ENCODE results near the gene BCL11B. TPM values are rescaled to one million over a fixed set of nuclear protein-coding genes. Genes with fewer than 3 reads are reported as not detected.

BCL11B gene
- total RNA-seq, 1 experiment from 2014 or later: 2.6 TPM

GRCh38 chr14:99201351-99202073 is 70.5 kb downstream of the BCL11B start:
- Histone ChIP-seq H3K4me3 (no peak overlapping the region), H3K27ac (no peak overlapping the region), H3K9me3 (replicated peaks) (no peaks in the 10 kb centered on the region), H3K36me3 (no peaks in the 10 kb centered on the region), H3K27me3 (replicated peaks) (no peaks in the 10 kb centered on the region), H3K4me1 (replicated peaks) (peaks cover 7% of the 10 kb centered on the region)
- no peak for DNase-seq (ENCODE audit: low read depth in 1 of 2, low spot score in 2 of 2)

DNA sequence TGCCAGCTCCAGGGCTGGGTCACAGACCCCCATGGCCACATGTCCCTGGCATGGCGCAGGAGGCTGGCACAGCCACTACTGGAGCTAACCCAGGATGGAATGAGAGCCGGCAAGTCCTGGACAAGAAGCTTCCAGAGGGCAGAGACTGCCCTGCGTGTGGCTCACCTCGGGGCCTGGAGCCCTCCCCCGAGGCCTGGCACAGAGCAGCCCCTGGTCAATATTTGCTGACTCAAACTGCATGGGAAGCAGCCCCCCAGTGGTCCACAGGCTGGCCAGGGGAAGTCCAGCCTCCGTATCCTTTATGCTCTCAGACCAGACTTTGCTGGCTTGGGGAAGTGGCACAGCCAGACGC is 71.4 kb downstream of the BCL11B start:
- Histone ChIP-seq H3K27ac (no peak overlapping the region), H3K4me3 (no peak overlapping the region), H3K4me1 (replicated peaks) (peaks cover 3% of the 10 kb centered on the region), H3K9me3 (replicated peaks) (no peaks in the 10 kb centered on the region), H3K36me3 (no peaks in the 10 kb centered on the region), H3K27me3 (replicated peaks) (no peaks in the 10 kb centered on the region)
- no peak for DNase-seq (ENCODE audit: low read depth in 1 of 2, low spot score in 2 of 2)

- Histone ChIP-seq H3K27ac (no peak overlapping the region), H3K9me3 (replicated peaks) (no peaks in the 10 kb centered on the region), H3K27me3 (replicated peaks) (no peaks in the 10 kb centered on the region), H3K36me3 (no peaks in the 10 kb centered on the region), H3K4me3 (no peak overlapping the region), H3K4me1 (replicated peaks) (no peaks in the 10 kb centered on the region)
- no peak for DNase-seq (ENCODE audit: low read depth in 1 of 2, low spot score in 2 of 2)
Measured at GRCh38 chr14:99199846-99200653, 71.9 kb downstream of the BCL11B start.

DNA sequence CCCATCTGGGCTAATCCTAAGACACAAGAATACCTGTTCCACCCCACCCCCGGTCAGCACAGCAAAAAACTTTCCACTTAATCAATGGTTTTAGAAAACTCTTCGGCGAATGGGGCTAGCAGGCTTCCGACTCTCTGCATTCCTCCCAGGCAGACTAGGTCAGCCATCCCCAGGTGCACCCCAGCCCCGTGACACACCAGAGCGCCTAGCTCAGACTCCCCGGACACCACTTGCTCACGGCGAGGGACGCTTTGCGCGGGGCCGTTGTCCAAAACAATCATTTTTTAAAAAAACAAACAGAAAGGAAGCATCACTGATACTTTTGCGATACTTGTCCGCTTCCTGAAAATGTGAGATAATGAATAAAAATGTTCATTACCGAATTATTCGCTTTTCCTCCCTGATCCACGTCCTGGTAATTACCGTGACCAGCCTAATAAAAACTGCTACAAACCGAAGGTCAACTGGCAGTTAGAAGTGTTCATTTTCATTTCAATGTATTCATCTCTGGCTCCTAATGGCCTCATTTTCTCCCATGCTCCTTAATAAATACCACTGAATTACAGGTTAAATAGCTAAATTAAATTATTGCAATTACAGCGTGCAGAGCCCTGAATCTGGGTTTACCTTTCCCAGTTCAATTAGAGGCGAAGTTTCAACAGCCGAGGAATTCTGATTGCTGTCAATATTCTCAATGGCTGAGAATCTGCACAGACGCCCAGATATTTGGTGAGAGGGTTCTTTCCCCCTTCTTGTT is 73.1 kb downstream of the BCL11B start:
- Histone ChIP-seq H3K27ac (no peak overlapping the region), H3K9me3 (replicated peaks) (no peaks in the 10 kb centered on the region), H3K4me1 (replicated peaks) (no peaks in the 10 kb centered on the region), H3K27me3 (replicated peaks) (no peaks in the 10 kb centered on the region), H3K4me3 (no peak overlapping the region), H3K36me3 (no peaks in the 10 kb centered on the region)
- DNase-seq (ENCODE audit: low read depth in 1 of 2, low spot score in 2 of 2): no peak

- H3K36me3 ChIP-seq: no peaks in the 10 kb centered on the region
- H3K9me3 ChIP-seq (replicated peaks): no peaks in the 10 kb centered on the region
- H3K4me1 ChIP-seq (replicated peaks): peaks cover 6% of the 10 kb centered on the region
- H3K27me3 ChIP-seq (replicated peaks): no peaks in the 10 kb centered on the region
- DNase-seq (ENCODE audit: low read depth in 1 of 2, low spot score in 2 of 2): no peak
- no peak overlapping the region for H3K27ac ChIP-seq
- no peak overlapping the region for H3K4me3 ChIP-seq
Measured at GRCh38 chr14:99196310-99196650, 75.7 kb downstream of the BCL11B start.

DNA sequence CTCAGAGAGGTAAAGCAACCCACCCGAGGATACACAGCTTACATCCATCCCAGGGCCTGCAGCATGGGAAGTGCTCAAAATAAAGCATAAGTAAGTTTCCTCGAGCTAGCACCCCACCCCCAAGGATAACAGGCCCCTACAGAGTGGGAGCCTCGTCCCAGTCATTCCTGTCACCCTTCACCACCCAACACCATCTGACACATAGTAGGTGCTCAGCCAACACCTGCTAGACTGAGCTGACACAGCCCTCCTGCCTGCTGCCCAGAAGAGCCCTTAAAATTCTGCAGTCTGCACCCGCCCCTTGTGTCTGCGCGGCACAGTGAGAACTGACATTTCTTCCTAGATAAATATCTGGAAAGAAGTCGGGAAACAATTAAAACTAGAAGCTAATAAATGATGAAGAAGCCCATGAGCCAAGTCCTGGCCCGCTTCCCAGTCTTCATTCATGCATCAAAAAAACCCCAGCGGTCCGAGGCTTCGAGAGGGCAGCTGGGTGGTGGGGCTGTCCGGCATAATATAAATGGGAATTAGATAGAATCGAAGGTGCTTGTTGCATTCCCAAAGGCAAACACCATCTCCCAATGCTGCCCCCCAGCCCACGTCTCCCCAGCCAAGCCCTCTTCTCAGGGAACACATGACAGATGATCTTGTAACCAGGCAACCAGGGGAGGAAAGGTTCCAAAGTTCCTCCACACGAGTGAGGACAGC is 76.2 kb downstream of the BCL11B start:
- Histone ChIP-seq H3K4me3 (no peak overlapping the region), H3K36me3 (no peaks in the 10 kb centered on the region), H3K27ac (no peak overlapping the region), H3K4me1 (replicated peaks) (peaks cover 10% of the 10 kb centered on the region), H3K27me3 (replicated peaks) (no peaks in the 10 kb centered on the region), H3K9me3 (replicated peaks) (no peaks in the 10 kb centered on the region)
- DNase-seq (ENCODE audit: low read depth in 1 of 2, low spot score in 2 of 2): no peak

DNA sequence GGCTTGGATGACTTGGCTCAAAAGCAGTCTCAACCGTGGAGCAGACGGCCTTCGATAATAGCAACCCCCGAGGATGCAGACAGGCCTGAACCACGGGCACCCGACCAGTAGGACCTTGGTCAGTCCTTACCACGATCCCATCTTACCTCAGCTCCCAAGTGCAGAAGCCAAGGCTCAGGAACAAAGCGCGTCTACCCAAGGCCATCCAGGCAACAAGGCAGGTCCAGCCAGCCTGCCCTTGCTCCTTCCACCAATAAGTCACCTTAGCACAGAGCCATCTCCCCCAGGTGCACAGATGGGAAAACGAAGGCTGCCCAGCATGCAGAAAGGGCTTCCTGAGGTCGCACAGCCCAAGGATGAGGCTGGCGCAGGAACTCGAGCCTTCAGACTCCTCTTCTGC is 77.3 kb downstream of the BCL11B start:
- Histone ChIP-seq H3K9me3 (replicated peaks) (no peaks in the 10 kb centered on the region), H3K4me1 (replicated peaks) (peaks cover 10% of the 10 kb centered on the region), H3K4me3 (no peak overlapping the region), H3K27me3 (replicated peaks) (no peaks in the 10 kb centered on the region), H3K27ac (no peak overlapping the region), H3K36me3 (no peaks in the 10 kb centered on the region)
- DNase-seq (ENCODE audit: low read depth in 1 of 2, low spot score in 2 of 2): no peak

DNA sequence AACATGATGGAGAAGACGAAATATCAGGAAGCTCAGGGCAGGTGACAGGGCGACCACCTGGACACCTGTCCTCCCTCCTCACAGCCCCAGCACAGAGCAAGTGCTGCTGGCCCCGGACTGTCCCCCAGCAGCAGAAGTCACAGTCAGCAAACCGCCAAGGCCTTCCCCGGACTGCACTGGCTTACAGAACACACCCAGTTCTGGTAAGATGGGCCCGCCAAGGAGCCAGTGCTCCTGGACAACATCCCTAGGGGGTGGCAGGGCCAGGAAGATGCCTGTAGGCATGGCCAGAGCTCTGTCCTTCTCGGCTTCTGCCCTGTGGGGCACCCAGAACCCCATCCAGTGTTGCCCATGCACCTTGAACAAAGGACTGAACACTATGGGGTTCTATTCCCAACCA is 77.9 kb downstream of the BCL11B start:
- H3K4me3 ChIP-seq: no peak overlapping the region
- no peaks in the 10 kb centered on the region for H3K27me3 ChIP-seq (replicated peaks)
- H3K36me3 ChIP-seq: no peaks in the 10 kb centered on the region
- no peak overlapping the region for H3K27ac ChIP-seq
- H3K4me1 ChIP-seq (replicated peaks): peaks cover 10% of the 10 kb centered on the region
- H3K9me3 ChIP-seq (replicated peaks): no peaks in the 10 kb centered on the region
- no peak for DNase-seq (ENCODE audit: low read depth in 1 of 2, low spot score in 2 of 2)

- no peaks in the 10 kb centered on the region for H3K36me3 ChIP-seq
- no peaks in the 10 kb centered on the region for H3K27me3 ChIP-seq (replicated peaks)
- H3K4me3 ChIP-seq: no peak overlapping the region
- no peak overlapping the region for H3K27ac ChIP-seq
- DNase-seq (ENCODE audit: low read depth in 1 of 2, low spot score in 2 of 2): no peak
- peaks cover 10% of the 10 kb centered on the region for H3K4me1 ChIP-seq (replicated peaks)
- no peaks in the 10 kb centered on the region for H3K9me3 ChIP-seq (replicated peaks)
Measured at GRCh38 chr14:99192830-99193229, 79.2 kb downstream of the BCL11B start.

DNA sequence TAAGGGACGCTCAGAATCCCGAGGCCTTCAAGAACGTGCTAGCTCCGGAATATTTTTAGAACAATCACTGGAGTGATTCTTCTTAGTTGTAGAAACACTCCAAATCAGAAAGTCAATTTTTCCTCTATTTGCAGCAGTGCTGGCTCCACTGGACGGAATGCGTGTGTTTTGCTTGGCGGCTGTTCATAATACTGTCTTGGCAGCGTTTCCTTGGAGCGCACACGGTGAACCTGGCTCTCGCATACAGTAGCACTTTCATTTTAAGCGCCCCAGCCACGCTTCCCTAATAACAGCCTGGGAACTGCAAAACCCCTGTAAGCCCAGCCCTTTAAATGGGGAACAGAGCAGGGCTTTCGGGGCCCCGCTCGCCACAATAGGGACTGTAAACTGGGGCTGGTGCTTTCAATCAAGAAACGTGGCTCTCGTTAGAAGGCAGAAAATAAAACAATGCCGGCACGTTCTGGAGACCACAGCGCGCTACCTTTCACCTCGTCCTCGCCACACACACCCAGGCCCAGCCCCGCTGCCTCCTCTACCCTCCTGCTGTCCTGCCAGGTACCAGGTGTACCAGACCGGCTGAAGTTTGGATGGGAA is 79.9 kb downstream of the BCL11B start:
- H3K4me1 ChIP-seq (replicated peaks): peaks cover 10% of the 10 kb centered on the region
- no peak overlapping the region for H3K27ac ChIP-seq
- H3K9me3 ChIP-seq (replicated peaks): no peaks in the 10 kb centered on the region
- H3K27me3 ChIP-seq (replicated peaks): no peaks in the 10 kb centered on the region
- no peaks in the 10 kb centered on the region for H3K36me3 ChIP-seq
- DNase-seq (ENCODE audit: low read depth in 1 of 2, low spot score in 2 of 2): peak in 1 of 2 experiments; percentile 53
- peak overlapping the region; percentile 29 for H3K4me3 ChIP-seq

DNA sequence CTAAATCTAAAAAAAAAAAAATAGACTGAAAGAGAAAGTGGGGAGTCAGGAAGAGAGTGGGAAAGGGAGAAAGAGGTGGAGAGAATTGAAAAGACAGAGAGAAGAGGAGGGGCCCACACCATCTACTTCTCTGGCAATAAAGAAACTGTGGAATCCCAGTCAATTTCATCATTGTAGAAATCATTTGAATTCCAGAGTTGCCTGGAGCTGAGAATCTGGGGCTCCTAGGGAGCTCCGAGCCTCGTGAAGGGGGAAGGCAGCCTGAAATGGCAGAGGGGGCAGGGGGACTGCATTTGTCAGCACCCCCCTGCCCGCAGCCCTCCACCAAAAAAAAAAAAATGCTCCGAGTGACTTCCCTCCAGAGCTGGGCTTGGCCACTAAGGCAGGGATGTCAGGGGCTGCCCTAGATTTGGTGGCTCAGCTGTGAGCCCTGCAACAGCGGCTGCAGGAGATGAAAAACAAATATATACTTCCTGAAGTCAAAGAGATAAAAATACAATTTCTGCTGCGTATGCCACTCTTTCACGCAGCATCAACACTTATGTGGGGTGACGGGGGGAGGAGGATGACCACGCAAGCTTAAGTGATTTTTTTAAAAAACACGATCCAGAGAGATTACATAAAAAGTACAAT is 80.5 kb downstream of the BCL11B start:
- no peak overlapping the region for H3K27ac ChIP-seq
- no peak for DNase-seq (ENCODE audit: low read depth in 1 of 2, low spot score in 2 of 2)
- H3K4me1 ChIP-seq (replicated peaks): peaks cover 10% of the 10 kb centered on the region
- no peaks in the 10 kb centered on the region for H3K9me3 ChIP-seq (replicated peaks)
- peak overlapping the region; percentile 29 for H3K4me3 ChIP-seq
- H3K27me3 ChIP-seq (replicated peaks): no peaks in the 10 kb centered on the region
- H3K36me3 ChIP-seq: no peaks in the 10 kb centered on the region

DNA sequence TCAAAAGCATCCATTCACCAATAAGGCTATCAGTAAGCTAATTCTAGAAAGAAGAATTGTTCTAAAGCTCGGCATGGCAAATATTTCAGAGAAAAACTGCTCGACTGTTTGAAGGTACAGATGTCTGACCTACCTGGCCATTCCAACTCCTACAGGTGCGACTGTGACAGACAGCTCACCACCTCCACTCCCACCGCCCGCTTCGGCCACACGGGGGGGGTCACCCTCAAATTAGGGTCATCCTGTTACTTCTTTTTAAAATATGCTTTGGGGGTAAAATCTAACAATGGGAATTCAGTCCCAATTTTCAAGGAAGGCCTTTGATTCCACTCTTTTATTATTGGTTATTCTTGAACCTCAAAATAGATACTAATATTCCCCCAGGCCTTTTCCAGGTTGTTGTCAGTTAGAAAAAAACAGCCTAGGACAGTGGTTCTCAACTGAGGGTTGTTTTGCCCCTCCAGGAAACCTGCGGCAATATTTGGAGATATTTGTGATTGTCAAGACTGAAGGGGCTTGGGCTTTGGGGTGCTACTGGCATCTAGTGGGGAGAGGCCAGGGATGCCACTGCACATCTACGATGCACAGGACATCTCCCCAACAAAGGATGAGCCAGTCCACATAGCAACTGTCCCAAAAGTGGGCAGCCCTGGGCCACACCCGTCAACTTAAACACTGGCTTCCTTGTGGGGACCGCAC is 81.2 kb downstream of the BCL11B start:
- no peaks in the 10 kb centered on the region for H3K27me3 ChIP-seq (replicated peaks)
- DNase-seq (ENCODE audit: low read depth in 1 of 2, low spot score in 2 of 2): no peak
- peaks cover 10% of the 10 kb centered on the region for H3K4me1 ChIP-seq (replicated peaks)
- no peak overlapping the region for H3K4me3 ChIP-seq
- no peaks in the 10 kb centered on the region for H3K9me3 ChIP-seq (replicated peaks)
- no peak overlapping the region for H3K27ac ChIP-seq
- H3K36me3 ChIP-seq: no peaks in the 10 kb centered on the region

Data from SJSA1 (cell line).